Esophagus muscularis mucosa (tissue), 3 donors: ENCODE data around the gene LRCOL1.

Experiments used
- POLR2A ChIP-seq: fragments of 450-650 bp; IDR thresholded peaks from one replicate; pipeline ENCODE4 v1.6.1; 2017; ENCODE audit warnings: antibody characterized with exemption, moderate library complexity, mild to moderate bottlenecking, low read depth
- TF ChIP-seq, protein P1 (sequence below), 3 experiments: fragments of 200-600 bp in 2 of 3; fragments of 450-650 bp in 1 of 3; sonication (generic) in 2 of 3; IDR thresholded peaks; one replicate each; pipeline ENCODE4 v1.5.1; 2017 to 2019; ENCODE audit warnings: antibody characterized with exemption in 3 of 3, mild to moderate bottlenecking in 2 of 3, moderate library complexity in 1 of 3

DNA sequence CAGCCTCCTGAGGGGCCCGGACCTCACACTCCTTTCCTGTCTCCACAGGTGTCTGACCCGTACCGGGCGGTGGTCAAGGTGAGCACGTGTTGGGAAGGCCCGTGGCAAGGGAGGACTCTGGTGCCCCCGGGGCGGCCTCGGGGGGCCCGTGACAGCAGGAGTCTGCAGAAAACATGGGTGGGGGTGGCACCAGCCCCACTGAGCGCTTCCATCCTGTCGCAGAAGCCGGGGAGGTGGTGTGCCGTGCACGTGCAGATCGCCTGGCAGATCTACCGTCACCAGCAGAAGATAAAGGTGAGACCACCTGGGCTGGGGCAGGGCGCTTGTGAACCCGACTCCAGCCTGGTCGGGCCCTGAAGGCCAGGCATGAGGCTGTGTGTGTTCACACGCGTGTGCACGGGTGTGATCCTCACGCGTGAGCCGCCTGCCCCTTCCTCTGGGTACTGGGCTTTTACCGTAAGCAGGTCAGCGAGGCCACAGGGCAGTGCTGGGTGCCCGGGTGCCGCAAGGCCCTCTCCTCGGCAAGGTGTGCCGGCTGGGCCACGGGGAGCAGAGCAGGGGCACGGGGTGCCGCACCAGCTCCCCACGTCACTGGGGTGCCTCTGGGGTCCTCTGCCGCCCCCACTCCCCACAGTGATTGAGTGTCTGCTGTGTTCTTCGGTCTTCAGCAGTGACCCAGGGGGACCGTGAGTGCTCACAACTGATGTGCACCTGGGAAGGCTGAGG lies 35.9 kb downstream of the LRCOL1 start:
- TF ChIP-seq, protein P1, sequence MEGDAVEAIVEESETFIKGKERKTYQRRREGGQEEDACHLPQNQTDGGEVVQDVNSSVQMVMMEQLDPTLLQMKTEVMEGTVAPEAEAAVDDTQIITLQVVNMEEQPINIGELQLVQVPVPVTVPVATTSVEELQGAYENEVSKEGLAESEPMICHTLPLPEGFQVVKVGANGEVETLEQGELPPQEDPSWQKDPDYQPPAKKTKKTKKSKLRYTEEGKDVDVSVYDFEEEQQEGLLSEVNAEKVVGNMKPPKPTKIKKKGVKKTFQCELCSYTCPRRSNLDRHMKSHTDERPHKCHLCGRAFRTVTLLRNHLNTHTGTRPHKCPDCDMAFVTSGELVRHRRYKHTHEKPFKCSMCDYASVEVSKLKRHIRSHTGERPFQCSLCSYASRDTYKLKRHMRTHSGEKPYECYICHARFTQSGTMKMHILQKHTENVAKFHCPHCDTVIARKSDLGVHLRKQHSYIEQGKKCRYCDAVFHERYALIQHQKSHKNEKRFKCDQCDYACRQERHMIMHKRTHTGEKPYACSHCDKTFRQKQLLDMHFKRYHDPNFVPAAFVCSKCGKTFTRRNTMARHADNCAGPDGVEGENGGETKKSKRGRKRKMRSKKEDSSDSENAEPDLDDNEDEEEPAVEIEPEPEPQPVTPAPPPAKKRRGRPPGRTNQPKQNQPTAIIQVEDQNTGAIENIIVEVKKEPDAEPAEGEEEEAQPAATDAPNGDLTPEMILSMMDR (IDR thresholded peaks at IDR 0.05), result no peak
- TF ChIP-seq POLR2A, result no peak
